Loucy (cell line): ENCODE measurements around the gene FSTL5.

ENCODE experiments used
- EZH2phosphoT487 ChIP-seq: fragments of 200-600 bp; IDR thresholded peaks from 2 replicates; pipeline ENCODE4 v1.6.1; 2018; ENCODE audit warnings: antibody characterized with exemption, mild to moderate bottlenecking, moderate library complexity, borderline replicate concordance
- TF ChIP-seq, protein P1 (sequence below): fragments of 200-600 bp; sonication (generic); conservative IDR thresholded peaks from 2 replicates; pipeline ENCODE4 v1.5.1; 2014; ENCODE audit warnings: mild to moderate bottlenecking, antibody characterized with exemption, low read length

DNA sequence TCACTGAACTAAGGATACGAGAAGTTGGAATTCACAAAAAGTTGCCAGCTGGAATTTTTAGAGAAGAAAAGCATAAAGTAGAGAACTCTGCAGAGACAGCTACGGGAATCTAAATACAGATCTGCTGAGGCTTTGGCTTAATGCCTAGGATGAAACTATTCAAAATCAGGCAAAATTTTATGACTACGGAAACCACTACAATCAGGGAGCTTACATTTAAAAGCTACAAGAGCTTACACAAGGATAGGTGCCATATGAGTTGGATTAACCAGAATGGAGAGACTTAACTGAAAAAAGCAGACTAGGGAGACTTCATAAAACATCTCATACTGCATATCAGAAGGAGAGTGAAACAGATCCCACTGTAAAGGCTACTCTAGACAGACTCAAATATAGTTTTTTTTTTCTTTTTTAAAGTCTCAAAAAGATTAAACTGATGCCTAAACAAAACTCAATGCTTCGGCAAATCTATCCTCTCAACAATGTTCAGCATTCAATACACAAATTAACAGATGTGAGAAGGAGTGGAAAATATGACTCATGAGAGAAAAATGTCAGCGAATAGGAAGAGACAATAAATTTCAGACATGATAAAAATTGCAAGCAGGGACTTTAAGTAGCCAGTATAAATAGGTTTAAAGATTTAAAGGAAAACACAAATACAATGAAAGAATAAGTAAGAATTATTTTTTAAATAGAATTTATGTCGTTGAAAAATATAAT, 586.1 kb downstream of the FSTL5 start:
- TF ChIP-seq, protein P1, sequence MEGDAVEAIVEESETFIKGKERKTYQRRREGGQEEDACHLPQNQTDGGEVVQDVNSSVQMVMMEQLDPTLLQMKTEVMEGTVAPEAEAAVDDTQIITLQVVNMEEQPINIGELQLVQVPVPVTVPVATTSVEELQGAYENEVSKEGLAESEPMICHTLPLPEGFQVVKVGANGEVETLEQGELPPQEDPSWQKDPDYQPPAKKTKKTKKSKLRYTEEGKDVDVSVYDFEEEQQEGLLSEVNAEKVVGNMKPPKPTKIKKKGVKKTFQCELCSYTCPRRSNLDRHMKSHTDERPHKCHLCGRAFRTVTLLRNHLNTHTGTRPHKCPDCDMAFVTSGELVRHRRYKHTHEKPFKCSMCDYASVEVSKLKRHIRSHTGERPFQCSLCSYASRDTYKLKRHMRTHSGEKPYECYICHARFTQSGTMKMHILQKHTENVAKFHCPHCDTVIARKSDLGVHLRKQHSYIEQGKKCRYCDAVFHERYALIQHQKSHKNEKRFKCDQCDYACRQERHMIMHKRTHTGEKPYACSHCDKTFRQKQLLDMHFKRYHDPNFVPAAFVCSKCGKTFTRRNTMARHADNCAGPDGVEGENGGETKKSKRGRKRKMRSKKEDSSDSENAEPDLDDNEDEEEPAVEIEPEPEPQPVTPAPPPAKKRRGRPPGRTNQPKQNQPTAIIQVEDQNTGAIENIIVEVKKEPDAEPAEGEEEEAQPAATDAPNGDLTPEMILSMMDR, result no peak
- no peak for TF ChIP-seq EZH2phosphoT487
